LHCN-M2 (cell line): ENCODE data around the gene ARHGEF7. TPM values are rescaled to one million over a fixed set of nuclear protein-coding genes. Genes with fewer than 3 reads are reported as not detected.

ENCODE experiments used
- DNase-seq: peaks from one replicate; pipeline ENCODE4 v3.0.0-alpha.2; 2012; ENCODE audit warnings: low read depth
- total RNA-seq: library from RNA; depleted of rRNA; stranded (reverse); fragments of >200 nt; gene quantifications from 2 replicates; pipeline ENCODE4 v1.2.3, GENCODE V29; 2014

Gene ARHGEF7
- total RNA-seq, 1 experiment from 2014 or later: 30.7 TPM

- DNase-seq: no peak
Observed at GRCh38 chr13:111217641-111218040, 102.5 kb downstream of the ARHGEF7 start.

- DNase-seq: peak; percentile 45
Observed at GRCh38 chr13:111219280-111219679, 104.2 kb downstream of the ARHGEF7 start.

DNA sequence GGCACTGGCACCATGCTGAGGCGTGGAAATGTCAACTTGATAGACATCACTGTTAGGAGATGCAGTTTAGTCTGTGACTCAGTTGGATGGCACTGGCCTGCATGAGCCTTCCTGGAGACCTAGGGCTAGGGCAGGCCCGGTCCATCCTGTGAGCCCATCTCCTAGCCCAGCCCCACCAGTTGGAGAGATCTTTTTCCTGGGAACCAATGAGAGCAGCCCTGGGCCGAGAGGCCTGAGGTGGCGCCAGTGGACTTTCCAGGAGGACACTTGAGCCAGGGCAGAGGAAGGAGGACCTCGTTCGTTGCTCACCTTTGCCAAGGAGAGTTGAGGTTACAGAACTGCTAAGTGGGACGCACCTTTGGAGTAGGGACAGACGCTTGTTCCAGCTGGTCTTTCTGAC is 104.8 kb downstream of the ARHGEF7 start:
- DNase-seq: no peak

DNA sequence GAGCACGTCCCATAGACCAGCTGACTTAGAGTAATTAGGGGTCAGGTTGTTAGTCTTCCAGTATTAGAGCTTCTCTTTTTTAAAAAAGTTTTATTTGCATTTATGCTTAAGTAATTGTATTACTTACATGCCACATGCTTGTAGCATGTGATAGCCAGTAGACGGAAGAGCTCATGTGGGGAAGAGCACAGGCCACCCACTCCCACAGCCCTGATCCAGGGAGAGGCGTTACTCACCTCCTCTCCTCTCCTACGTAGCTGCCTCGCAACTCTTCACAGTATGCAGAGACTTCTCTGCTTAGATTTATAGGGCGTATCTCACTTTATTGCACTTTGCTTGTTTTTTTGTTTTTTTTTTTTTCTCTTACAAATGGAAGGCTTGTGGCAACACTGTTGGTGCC is 110.1 kb downstream of the ARHGEF7 start:
- no peak for DNase-seq

GRCh38 chr13:111225810-111226546 is 110.9 kb downstream of the ARHGEF7 start:
- no peak for DNase-seq

DNA sequence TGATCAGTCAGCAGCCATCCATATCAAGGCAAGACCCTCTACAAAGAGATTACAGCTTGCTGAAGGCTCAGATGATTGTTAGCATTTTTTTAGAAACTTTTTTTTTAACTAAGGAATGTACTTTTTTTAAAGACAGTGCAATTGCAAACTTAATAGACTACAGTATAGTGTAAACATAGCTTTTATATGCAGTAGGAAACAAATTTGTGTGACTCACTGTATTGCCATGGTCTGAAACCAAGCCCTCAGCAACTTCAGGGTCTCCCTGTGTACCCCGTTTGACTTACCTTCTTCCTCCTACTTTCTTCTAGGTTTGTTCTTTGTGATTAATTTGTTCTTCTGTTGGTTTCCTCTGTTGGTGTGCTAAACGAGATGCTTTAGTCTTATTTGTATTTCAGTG is 112.3 kb downstream of the ARHGEF7 start:
- DNase-seq: no peak

DNA sequence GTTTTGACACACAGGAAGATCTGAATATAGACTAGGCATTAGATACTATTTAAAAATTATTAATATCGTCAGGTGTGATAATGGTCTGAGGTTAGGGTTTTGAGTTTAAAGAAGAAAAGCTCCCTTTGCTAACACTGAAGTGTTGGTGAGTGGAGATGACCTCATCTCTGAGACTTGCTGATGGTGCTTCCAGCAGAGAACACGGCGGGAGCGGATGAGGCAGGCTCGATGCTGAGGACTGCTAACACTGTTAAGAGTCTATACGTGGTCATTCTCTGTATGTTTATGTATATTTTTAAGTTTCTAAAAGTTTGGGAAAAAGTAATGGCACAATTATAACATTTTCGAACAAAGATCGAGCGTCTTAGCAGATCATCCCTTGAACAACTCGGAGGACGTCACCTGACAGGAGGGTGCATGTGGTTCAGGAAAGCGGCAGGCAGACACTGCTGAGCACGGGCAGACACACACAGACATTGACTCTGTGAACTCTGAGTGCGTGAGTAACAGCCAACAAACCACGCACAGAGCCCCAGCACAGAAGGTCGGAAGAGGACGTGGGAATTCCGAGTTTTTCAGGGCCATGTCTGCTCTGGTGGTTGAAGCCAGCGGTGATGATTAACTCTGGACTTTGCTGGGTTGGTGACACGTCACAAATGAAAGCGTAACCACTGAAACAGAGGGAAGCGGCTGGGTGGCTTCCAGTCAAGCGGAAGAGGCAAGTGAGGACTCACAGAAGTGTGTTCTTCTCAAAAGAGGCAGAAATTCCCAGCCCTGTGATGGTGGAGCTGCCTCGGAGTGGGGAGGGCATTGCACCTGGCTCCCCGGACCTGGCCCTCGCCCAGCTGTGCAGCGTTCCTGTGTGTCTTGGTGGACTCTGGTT is 113.4 kb downstream of the ARHGEF7 start:
- DNase-seq: peak; percentile 45

DNA sequence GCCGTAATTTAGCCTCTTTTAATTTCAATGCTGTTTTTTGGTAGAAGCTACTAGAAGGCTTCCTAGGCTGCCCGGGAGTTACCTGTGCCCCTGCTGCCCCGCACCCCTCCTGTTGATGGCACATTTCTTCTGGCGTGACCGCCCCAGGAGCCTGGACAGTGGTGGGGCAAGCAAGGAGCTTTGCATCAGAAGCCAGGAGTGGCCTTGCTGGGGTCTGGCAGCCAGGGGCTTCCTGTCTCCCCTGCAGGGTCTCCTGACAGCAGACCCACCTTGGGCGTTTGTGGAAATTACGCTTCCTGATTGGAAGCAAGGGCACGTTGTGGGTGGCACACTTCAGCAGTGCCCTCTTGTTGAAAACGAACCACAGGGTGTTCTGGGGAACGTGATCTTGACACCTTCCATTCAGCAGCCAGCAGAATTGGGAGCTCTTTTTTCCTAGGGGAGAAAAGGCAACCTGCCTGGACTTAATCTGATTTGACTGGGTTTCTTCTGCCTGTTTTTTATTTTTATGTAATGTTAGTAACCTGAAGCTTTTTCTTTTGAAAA is 115.3 kb downstream of the ARHGEF7 start:
- no peak for DNase-seq

GRCh38 chr13:111232191-111232590 is 117.1 kb downstream of the ARHGEF7 start:
- no peak for DNase-seq

GRCh38 chr13:111233080-111233479 is 118.0 kb downstream of the ARHGEF7 start:
- no peak for DNase-seq

DNA sequence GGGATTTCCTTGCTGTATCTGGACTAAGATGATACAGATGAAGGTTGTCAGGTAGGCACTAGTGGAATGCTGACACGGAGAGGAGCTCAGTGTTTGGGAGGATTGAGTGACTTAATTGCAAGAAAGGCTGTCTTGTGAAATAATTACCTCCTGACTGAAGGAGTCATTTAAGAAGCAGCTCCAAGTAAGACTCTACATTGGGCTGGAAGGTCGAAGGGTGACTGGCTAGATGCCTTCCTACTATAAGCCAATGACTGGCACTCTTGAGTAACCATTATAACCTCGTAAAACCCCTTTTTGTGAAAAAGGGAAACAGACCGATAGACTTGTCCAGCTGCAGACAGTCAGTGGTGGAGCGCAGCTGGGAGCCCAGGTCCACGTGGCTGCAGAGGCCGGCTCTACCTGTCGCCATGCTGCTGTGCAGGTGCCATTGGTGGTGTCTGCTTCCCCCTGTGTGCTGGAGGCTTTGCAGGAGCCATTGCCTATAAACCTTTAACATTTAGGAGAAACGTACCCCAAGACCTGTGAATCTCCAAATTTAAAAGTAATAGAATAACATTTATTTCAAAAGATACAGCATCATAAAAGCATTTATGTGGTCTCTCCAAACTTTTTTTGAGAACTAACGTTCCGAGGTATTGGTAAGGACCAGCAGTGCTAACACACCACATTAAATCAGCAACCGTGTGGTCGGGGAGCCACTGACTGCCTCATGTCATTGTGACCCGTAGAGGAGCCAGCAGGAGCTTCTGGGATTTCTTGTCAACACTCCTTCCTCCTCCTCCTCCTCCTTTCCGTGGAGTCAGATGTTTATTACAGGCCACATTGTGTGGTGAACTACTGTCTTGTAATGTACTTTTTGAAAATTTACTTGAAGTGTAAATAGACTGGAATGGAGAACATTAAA is 124.9 kb downstream of the ARHGEF7 start:
- no peak for DNase-seq

DNA sequence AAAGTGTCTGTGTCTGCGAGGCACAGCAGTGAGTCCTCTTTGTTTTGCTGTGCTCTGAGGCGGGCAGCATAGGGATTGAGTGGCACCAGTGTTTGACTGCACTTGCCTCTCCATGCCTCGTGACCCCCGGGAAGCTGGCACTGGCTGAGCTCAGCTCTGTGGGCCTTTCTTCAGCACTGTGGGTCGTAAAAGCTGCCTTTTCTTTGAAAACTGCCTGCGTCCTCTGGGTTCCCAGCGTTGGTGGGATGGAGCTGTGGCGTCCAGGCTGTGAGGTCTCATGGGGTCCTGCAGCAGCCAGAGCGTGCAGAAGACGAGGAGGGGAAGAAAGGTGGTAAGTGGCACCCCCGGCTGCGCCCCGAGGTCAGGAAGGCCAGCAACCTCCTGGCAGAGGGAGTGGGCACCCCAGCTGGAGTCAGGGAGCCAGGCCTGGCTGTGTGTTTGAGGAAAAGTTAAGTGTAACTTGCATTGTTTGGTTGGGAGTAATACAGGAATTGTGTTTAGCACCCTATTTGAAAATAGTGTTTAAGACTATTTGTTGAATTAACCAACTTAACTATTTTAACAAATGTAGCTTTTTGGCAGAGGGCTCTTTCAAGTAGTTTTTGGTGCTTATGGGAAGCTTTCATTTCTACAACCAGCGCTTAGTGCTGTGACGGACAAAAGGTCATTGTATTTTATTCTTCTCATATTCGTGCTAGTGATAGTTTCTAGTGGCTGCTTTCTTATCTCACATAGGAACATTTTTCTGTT is 126.1 kb downstream of the ARHGEF7 start:
- no peak for DNase-seq

DNA sequence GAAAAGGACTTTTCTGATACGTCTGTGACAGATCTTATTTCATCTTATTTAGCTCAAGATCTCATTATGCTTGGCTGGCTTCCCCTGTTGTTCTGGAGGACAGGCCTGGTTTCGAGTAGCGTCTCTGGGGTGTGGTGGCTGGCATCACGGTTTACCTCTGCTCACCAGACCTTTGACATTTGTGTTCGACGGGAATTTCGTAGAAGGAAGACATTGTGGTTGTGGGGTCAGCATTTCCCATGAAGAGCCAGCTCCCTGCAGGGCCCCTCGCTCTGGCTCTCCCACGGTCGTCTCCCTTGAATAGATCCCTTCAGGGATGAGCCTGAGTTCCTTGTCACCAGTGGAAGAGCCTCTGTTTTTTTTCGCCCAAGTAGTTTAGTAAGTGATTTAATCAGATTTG is 126.8 kb downstream of the ARHGEF7 start:
- DNase-seq: no peak

GRCh38 chr13:111242585-111242984 is 127.5 kb downstream of the ARHGEF7 start:
- DNase-seq: no peak

DNA sequence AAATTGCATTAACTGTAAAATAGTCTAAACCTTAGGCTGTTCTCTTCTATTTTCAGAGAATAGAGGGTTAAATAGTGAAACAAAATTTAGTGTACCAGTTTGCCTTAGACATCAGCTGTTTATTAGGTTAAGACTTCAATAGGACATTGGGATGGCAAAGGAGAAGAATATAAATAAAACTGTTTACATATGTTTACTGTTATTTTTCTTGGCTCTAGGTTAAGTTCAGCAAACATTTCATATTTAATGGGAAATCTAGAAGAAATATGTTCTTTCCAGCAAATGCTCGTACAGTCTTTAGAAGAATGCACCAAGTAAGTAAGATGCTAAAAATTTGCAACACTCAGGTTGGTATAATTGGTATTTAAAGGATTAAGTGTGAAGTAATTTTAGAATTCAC is 128.9 kb downstream of the ARHGEF7 start:
- DNase-seq: no peak

DNA sequence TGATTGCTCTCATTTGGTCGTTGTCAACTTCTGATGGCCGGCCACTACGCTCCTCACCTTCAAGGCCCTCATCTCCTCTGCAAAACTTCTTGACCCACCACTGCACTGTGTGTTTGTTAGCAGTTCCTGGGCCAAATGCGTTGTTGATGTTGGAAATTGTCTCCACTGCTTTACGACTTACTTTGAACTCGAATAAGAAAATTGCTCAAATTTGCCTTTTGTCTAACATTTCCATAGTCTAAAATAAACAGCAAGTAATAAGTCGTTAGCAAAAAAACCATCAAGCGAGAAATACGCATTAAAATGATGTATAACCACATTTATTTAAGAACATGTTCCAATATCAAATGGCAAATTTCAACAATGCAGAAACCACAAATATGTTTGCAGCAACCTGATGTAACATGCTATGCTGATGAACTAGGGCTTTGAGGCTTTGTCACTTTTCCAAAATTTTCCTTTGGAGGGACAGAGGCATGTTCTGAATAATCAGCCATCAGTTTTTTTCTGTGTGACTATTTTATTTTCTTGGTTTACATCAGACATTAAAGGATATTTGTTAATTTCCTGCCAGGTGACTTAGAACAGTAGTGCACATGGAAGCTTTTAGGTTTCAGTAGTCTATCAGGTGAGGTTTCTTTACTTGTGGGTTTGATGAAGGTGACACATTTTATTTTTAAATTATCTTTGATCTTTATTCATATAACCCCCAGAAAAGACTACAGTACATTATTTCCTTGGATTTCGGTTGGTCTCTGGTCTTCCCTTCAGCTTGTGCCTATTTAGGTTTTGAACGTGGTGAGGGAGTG is 130.7 kb downstream of the ARHGEF7 start:
- DNase-seq: peak; percentile 32

- DNase-seq: peak; percentile 64
Observed at GRCh38 chr13:111247552-111247951, 132.4 kb downstream of the ARHGEF7 start.

DNA sequence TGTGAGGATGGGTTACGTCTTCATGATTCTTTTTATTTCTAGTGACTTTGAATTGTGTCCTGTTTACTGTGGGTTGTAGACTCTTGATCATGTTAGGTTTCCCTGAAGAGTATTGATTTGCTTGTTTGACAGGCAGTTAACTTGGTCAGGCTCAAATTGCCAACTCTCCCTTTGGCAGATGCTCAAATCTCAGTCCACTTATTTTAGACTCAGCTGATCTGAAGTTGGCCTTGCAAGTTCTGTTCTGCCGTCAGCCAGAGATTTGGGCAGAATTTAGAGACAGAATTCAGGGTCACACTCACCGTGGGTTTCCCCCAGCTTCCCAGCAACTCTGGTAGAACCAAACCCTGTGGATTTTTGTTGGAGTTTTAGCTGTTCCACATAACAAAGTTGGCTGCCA is 133.7 kb downstream of the ARHGEF7 start:
- DNase-seq: no peak

GRCh38 chr13:111249637-111250360 is 134.7 kb downstream of the ARHGEF7 start:
- DNase-seq: no peak
